ENCODE results near the gene SLU7. TPM values are rescaled to one million over a fixed set of nuclear protein-coding genes. Genes with fewer than 3 reads are reported as not detected.

The SLU7 gene
- total and polyA plus RNA-seq, 2 of the 4 experiments (the other 2 are of a cell fraction): 15.9 to 34.2 TPM

DNA sequence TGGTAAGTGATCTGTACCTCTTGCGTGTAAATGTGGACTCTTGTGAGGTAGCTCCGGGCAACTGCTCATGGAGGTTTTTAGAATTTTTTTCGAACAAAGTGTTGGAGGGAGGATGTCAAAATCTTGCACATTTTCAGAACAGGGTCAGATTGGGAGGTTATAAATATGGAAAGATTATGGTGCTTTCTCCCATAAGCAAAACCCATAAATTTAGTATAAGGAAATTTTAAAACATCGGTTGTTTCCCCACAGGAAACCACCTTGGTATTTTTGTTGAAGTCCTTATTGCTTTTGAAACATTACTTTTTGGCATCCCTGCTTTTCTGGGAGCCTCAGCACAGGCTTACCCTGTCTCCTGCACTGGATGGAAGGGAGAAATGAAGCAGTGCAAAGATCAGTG is 36.7 kb upstream of the SLU7 start:
- no CpG with 5 or more reads among the region's 4 CpGs for WGBS, 2 experiments (ENCODE audit: extremely low coverage in 2 of 2, insufficient read length in 1 of 2)
- Histone ChIP-seq H3K4ac (ENCODE audit: low read depth, low read length) (no peak overlapping the region), H3K23ac (ENCODE audit: low read depth, low read length) (no peak overlapping the region), H3K27ac (ENCODE audit: insufficient read depth, low read length) (no peak overlapping the region), H3K4me3 (ENCODE audit: insufficient read depth, low read depth, low read length) (no peak overlapping the region), H3K4me2 (ENCODE audit: low read depth, low read length) (no peak overlapping the region), H2AK5ac (ENCODE audit: low read depth, low read length) (no peak overlapping the region), H2BK120ac (ENCODE audit: low read depth, low read length) (no peak overlapping the region), H3K56ac (ENCODE audit: extremely low read depth, insufficient read depth, low read length) (no peak overlapping the region), H3K9me3 (ENCODE audit: control insufficient read depth, insufficient read depth, low read length) (no peaks in the 10 kb centered on the region), H4K8ac (ENCODE audit: low read depth in 2 of 2, low read length in 2 of 2) (no peak overlapping the region), H4K20me1 (ENCODE audit: insufficient read depth, low read length) (no peaks in the 10 kb centered on the region), H3K4me1 (ENCODE audit: control insufficient read depth, insufficient read depth, low read length) (peaks cover 1% of the 10 kb centered on the region; the same call in 1 of the 2 replicates), H4K5ac (ENCODE audit: low read depth, low read length) (no peak overlapping the region), H2BK20ac (ENCODE audit: low read depth, low read length) (no peak overlapping the region), H4K91ac (ENCODE audit: insufficient read depth, low read depth, low read length) (no peak overlapping the region), H2AFZ (replicated peaks; ENCODE audit: low read length, poor library complexity) (no peak overlapping the region), H2BK5ac (ENCODE audit: low read depth, low read length, poor library complexity, severe bottlenecking) (no peak overlapping the region), H3K36me3 (ENCODE audit: control insufficient read depth, insufficient read depth, low read length) (no peaks in the 10 kb centered on the region), H3K27me3 (ENCODE audit: control insufficient read depth, insufficient read depth, low read length) (peaks cover 15% of the 10 kb centered on the region), H3K18ac (ENCODE audit: low read depth, low read length) (no peak overlapping the region), H2BK15ac (ENCODE audit: low read depth, low read length) (no peak overlapping the region), H3K14ac (replicated peaks; ENCODE audit: low read depth, low read length) (no peak overlapping the region), H2AK9ac (replicated peaks; ENCODE audit: low read depth, low read length, poor library complexity) (no peak overlapping the region), H3K9ac (ENCODE audit: low read depth, low read length) (no peak overlapping the region), H3K9me1 (ENCODE audit: insufficient read depth, low read length) (no peaks in the 10 kb centered on the region), H3K79me1 (ENCODE audit: low read depth in 1 of 2, low read length in 2 of 2) (no peaks in the 10 kb centered on the region)
- ChIA-PET POLR2A (ENCODE audit: unreplicated experiment) (no interaction called here), CTCF (no interaction called here)
- DNase-seq: no peak
- no TSS peak for BruUV-seq (replicated peaks)
- intact Hi-C loops (cut with micrococcal nuclease): no loop called here
- TF ChIP-seq MXI1 (IDR thresholded peaks at IDR 0.05; ENCODE audit: borderline replicate concordance, low read depth, low read length) (no peak), MAFK (IDR thresholded peaks at IDR 0.05; ENCODE audit: low read depth, low read length) (no peak), MAZ (IDR thresholded peaks at IDR 0.05; ENCODE audit: borderline replicate concordance, low read depth, low read length) (no peak), CHD1 (IDR thresholded peaks at IDR 0.05; ENCODE audit: low read depth, low read length) (no peak), NFE2L2 (IDR thresholded peaks at IDR 0.05; ENCODE audit: low read depth, low read length) (no peak), BHLHE40 (IDR thresholded peaks at IDR 0.05; ENCODE audit: low read depth, low read length) (no peak), SMC3 (IDR thresholded peaks at IDR 0.05; ENCODE audit: low read depth, low read length) (no peak), CEBPB (IDR thresholded peaks at IDR 0.05; ENCODE audit: low read depth, low read length) (no peak), RFX5 (IDR thresholded peaks at IDR 0.05; ENCODE audit: low read depth, low read length) (no peak), RCOR1 (IDR thresholded peaks at IDR 0.05; ENCODE audit: insufficient replicate concordance, low read length) (no peak), FOS (IDR thresholded peaks at IDR 0.05; ENCODE audit: low read depth, low read length) (no peak), POLR2A (IDR thresholded peaks at IDR 0.05; ENCODE audit: low read depth, low read length) (no peak), RAD21 (IDR thresholded peaks at IDR 0.05; ENCODE audit: low read length) (no peak)
- TF ChIP-seq, protein P1, sequence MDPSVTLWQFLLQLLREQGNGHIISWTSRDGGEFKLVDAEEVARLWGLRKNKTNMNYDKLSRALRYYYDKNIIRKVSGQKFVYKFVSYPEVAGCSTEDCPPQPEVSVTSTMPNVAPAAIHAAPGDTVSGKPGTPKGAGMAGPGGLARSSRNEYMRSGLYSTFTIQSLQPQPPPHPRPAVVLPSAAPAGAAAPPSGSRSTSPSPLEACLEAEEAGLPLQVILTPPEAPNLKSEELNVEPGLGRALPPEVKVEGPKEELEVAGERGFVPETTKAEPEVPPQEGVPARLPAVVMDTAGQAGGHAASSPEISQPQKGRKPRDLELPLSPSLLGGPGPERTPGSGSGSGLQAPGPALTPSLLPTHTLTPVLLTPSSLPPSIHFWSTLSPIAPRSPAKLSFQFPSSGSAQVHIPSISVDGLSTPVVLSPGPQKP (IDR thresholded peaks at IDR 0.05; ENCODE audit: borderline replicate concordance, low read depth, low read length): no peak
- TF ChIP-seq, protein P2, sequence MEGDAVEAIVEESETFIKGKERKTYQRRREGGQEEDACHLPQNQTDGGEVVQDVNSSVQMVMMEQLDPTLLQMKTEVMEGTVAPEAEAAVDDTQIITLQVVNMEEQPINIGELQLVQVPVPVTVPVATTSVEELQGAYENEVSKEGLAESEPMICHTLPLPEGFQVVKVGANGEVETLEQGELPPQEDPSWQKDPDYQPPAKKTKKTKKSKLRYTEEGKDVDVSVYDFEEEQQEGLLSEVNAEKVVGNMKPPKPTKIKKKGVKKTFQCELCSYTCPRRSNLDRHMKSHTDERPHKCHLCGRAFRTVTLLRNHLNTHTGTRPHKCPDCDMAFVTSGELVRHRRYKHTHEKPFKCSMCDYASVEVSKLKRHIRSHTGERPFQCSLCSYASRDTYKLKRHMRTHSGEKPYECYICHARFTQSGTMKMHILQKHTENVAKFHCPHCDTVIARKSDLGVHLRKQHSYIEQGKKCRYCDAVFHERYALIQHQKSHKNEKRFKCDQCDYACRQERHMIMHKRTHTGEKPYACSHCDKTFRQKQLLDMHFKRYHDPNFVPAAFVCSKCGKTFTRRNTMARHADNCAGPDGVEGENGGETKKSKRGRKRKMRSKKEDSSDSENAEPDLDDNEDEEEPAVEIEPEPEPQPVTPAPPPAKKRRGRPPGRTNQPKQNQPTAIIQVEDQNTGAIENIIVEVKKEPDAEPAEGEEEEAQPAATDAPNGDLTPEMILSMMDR (conservative IDR thresholded peaks at IDR 0.05; ENCODE audit: low read depth, low read length): no peak
- TF ChIP-seq, protein P3, sequence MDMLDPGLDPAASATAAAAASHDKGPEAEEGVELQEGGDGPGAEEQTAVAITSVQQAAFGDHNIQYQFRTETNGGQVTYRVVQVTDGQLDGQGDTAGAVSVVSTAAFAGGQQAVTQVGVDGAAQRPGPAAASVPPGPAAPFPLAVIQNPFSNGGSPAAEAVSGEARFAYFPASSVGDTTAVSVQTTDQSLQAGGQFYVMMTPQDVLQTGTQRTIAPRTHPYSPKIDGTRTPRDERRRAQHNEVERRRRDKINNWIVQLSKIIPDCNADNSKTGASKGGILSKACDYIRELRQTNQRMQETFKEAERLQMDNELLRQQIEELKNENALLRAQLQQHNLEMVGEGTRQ (IDR thresholded peaks at IDR 0.05; ENCODE audit: low read depth, low read length): no peak
- in situ Hi-C loops (cut with MboI; ENCODE audit: low sequenced_read_pairs): no loop called here
- no peak for ATAC-seq (ENCODE audit: low read depth)
- dilution Hi-C loops (cut with HindIII; ENCODE audit: low sequenced_read_pairs, unreplicated experiment): no loop called here

All from IMR-90 (cell line).